OCI-LY3 (cell line): Measurements from ENCODE around the gene SIGLEC6.

Experiments
- H2AFZ ChIP-seq: fragments of 200-600, 300-600 bp; shearing (Covaris generic); 2 replicates; pipeline ENCODE4 v1.6.0; 2014; ENCODE audit warnings: antibody characterized with exemption, low read depth, low read length
- H3K27ac ChIP-seq: fragments of 200-600, 300-600 bp; sonication (generic); 2 replicates; pipeline ENCODE4 v1.5.1; 2014; ENCODE audit warnings: mild to moderate bottlenecking, low read length, moderate library complexity, mixed read lengths
- H3K27me3 ChIP-seq: fragments of 200-600, 300-600 bp; sonication (generic); 2 replicates; pipeline ENCODE4 v1.6.1; 2014; ENCODE audit warnings: low read depth, low read length, mixed read lengths
- H3K36me3 ChIP-seq: fragments of 200-600, 300-600 bp; sonication (generic); replicated peaks from 2 replicates; pipeline ENCODE3; 2014; ENCODE audit warnings: low read depth, low read length, mixed read lengths
- H3K4me1 ChIP-seq: fragments of 300-600, 200-600 bp; sonication (generic); 2 replicates; pipeline ENCODE4 v1.6.1; 2014; ENCODE audit warnings: low read length, mixed read lengths
- H3K4me2 ChIP-seq: fragments of 200-600, 300-600 bp; sonication (generic); 2 replicates; pipeline ENCODE4 v1.6.1; 2014; ENCODE audit warnings: low read length, mixed read lengths
- H3K4me3 ChIP-seq: fragments of 300-600, 200-600 bp; sonication (generic); 2 replicates; pipeline ENCODE4 v1.5.1; 2014; ENCODE audit warnings: antibody characterized with exemption, mild to moderate bottlenecking, low read length, moderate library complexity
- H3K79me2 ChIP-seq: fragments of 300-600, 200-600 bp; shearing (Covaris generic); 2 replicates; pipeline ENCODE4 v1.6.1; 2014; ENCODE audit warnings: mild to moderate bottlenecking, low read length, mixed read lengths
- H3K9ac ChIP-seq: fragments of 300-600, 200-600 bp; shearing (Covaris generic); 2 replicates; pipeline ENCODE4 v1.6.0; 2014; ENCODE audit warnings: mild to moderate bottlenecking, low read length, moderate library complexity
- H3K9me3 ChIP-seq: fragments of 200-600, 300-600 bp; shearing (Covaris generic); 2 replicates; pipeline ENCODE4 v1.6.1; 2014; ENCODE audit warnings: low read length, mixed read lengths; ENCODE audit not compliant: insufficient read depth
- H4K20me1 ChIP-seq: fragments of 200-600, 300-600 bp; sonication (generic); 2 replicates; pipeline ENCODE4 v1.6.1; 2016; ENCODE audit warnings: low read length, mixed read lengths; ENCODE audit not compliant: insufficient read depth
- EZH2phosphoT487 ChIP-seq: fragments of 200-600 bp; shearing (Covaris generic); IDR thresholded peaks from 2 replicates; pipeline ENCODE4 v1.6.1; 2018; ENCODE audit warnings: antibody characterized with exemption, mixed run types, low read depth
- TF ChIP-seq, protein P1 (sequence below): fragments of 200-600, 300-600 bp; sonication (generic); IDR thresholded peaks from 2 replicates; pipeline ENCODE4 v1.5.1; 2014; ENCODE audit warnings: antibody characterized with exemption, low read length, low read depth

Gene SIGLEC6

GRCh38 chr19:51476164-51476563 lies 55.3 kb downstream of the SIGLEC6 start:
- no peak overlapping the region for H3K4me3 ChIP-seq
- H3K27me3 ChIP-seq = peaks cover 49% of the 10 kb centered on the region
- 0 out of 2 replicates have a peak, but pooled peaks cover 4% of the 10 kb centered on the region for H3K9me3 ChIP-seq
- no peaks in the 10 kb centered on the region for H3K36me3 ChIP-seq
- TF ChIP-seq, protein P1, sequence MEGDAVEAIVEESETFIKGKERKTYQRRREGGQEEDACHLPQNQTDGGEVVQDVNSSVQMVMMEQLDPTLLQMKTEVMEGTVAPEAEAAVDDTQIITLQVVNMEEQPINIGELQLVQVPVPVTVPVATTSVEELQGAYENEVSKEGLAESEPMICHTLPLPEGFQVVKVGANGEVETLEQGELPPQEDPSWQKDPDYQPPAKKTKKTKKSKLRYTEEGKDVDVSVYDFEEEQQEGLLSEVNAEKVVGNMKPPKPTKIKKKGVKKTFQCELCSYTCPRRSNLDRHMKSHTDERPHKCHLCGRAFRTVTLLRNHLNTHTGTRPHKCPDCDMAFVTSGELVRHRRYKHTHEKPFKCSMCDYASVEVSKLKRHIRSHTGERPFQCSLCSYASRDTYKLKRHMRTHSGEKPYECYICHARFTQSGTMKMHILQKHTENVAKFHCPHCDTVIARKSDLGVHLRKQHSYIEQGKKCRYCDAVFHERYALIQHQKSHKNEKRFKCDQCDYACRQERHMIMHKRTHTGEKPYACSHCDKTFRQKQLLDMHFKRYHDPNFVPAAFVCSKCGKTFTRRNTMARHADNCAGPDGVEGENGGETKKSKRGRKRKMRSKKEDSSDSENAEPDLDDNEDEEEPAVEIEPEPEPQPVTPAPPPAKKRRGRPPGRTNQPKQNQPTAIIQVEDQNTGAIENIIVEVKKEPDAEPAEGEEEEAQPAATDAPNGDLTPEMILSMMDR = no peak
- no peak for TF ChIP-seq EZH2phosphoT487
- H3K9ac ChIP-seq = no peak overlapping the region
- no peaks in the 10 kb centered on the region for H4K20me1 ChIP-seq
- no peak overlapping the region for H2AFZ ChIP-seq
- peaks cover 7% of the 10 kb centered on the region for H3K4me1 ChIP-seq
- no peak overlapping the region for H3K27ac ChIP-seq
- no peak overlapping the region for H3K4me2 ChIP-seq
- no peaks in the 10 kb centered on the region for H3K79me2 ChIP-seq

DNA sequence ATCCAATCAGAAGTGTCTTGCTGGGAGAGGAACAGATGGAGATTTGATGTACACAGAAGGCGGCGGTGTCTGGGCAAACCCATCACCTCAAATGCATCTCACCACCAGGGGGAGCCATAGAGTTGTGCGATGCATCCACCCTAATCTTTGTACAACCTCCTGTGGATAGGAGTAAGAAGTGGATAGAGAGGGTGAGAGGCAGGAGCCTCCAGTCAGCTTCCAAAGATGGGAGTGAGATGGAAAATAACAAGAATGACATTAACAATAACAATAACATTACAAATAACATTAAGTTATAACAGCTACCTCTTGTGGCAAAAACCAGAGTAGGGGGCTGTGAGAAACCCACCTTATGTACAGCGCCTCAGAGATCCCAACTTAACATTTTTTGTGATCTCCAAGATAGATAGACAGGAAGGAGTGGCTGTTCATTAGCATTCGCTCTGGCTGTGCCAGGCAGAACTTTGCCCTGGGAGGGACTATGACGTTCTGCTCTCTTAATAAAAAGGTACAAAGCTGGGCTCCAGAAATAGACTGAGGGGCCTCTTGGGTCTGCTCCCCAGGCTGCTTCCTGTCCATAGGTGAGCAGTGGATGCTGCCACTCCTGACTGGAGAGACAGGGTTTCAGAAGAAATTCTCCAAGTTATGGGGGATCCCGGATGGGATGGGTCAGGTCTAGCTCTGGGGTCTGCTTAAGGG lies 58.3 kb downstream of the SIGLEC6 start:
- H3K4me1 ChIP-seq = peaks cover 7% of the 10 kb centered on the region
- H2AFZ ChIP-seq = no peak overlapping the region
- H3K9me3 ChIP-seq = 0 out of 2 replicates have a peak, but pooled peaks cover 4% of the 10 kb centered on the region
- H3K27me3 ChIP-seq = peaks cover 65% of the 10 kb centered on the region
- H3K27ac ChIP-seq = no peak overlapping the region
- no peaks in the 10 kb centered on the region for H4K20me1 ChIP-seq
- no peak for TF ChIP-seq EZH2phosphoT487
- TF ChIP-seq, protein P1 = peak; percentile 87
- H3K9ac ChIP-seq = no peak overlapping the region
- no peak overlapping the region for H3K4me2 ChIP-seq
- H3K79me2 ChIP-seq = no peaks in the 10 kb centered on the region
- no peaks in the 10 kb centered on the region for H3K36me3 ChIP-seq
- H3K4me3 ChIP-seq = no peak overlapping the region

GRCh38 chr19:51472607-51473006 lies 58.9 kb downstream of the SIGLEC6 start:
- H3K27me3 ChIP-seq = peaks cover 69% of the 10 kb centered on the region
- H3K27ac ChIP-seq = no peak overlapping the region
- H3K9me3 ChIP-seq = 0 out of 2 replicates have a peak, but pooled peaks cover 4% of the 10 kb centered on the region
- H3K4me3 ChIP-seq = no peak overlapping the region
- H3K79me2 ChIP-seq = no peaks in the 10 kb centered on the region
- no peak overlapping the region for H3K4me2 ChIP-seq
- no peak overlapping the region for H3K9ac ChIP-seq
- H3K36me3 ChIP-seq = no peaks in the 10 kb centered on the region
- no peak overlapping the region for H2AFZ ChIP-seq
- H3K4me1 ChIP-seq = peaks cover 7% of the 10 kb centered on the region
- no peaks in the 10 kb centered on the region for H4K20me1 ChIP-seq
- TF ChIP-seq, protein P1 = no peak
- TF ChIP-seq EZH2phosphoT487 = no peak

DNA sequence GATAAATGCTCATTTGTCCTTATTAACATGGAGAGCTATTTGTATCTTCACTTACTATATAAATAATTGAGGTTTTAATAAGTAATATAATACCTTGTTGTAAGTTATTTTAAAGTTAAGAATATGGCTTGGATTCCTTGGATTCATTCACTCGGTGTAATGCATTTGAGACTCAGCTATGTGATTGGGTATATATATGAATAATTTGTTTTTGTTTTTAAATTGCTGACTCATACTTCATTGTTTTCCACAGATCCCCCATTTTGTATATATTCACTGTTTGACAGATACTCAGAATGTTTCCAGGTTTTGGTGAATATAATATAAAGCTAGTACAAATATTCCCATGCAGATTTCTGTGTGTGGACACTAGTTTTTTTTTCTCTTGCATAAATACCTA lies 59.9 kb downstream of the SIGLEC6 start:
- TF ChIP-seq, protein P1 = no peak
- TF ChIP-seq EZH2phosphoT487 = no peak
- no peak overlapping the region for H3K27ac ChIP-seq
- no peaks in the 10 kb centered on the region for H3K79me2 ChIP-seq
- H3K27me3 ChIP-seq = peaks cover 72% of the 10 kb centered on the region
- H2AFZ ChIP-seq = no peak overlapping the region
- H3K9ac ChIP-seq = no peak overlapping the region
- no peaks in the 10 kb centered on the region for H4K20me1 ChIP-seq
- H3K4me1 ChIP-seq = peaks cover 7% of the 10 kb centered on the region
- 0 out of 2 replicates have a peak, but pooled peaks cover 4% of the 10 kb centered on the region for H3K9me3 ChIP-seq
- no peak overlapping the region for H3K4me2 ChIP-seq
- no peaks in the 10 kb centered on the region for H3K36me3 ChIP-seq
- H3K4me3 ChIP-seq = no peak overlapping the region
